DOHH2 (cell line): ENCODE results near the gene ANAPC13.

Experiments used
- CTCF ChIP-seq: fragments of 200-600 bp; sonication (generic); IDR thresholded peaks from one replicate; pipeline ENCODE4 v1.5.1; 2014; ENCODE audit warnings: antibody characterized with exemption, mild to moderate bottlenecking, low read depth, low read length; ENCODE audit not compliant: poor library complexity, severe bottlenecking
- EZH2phosphoT487 ChIP-seq: fragments of 200-600 bp; sonication (generic); IDR thresholded peaks from 2 replicates; pipeline ENCODE4 v1.6.1; 2017; ENCODE audit warnings: borderline replicate concordance, mild to moderate bottlenecking, antibody characterized with exemption, low read length, moderate library complexity, mixed read lengths

DNA sequence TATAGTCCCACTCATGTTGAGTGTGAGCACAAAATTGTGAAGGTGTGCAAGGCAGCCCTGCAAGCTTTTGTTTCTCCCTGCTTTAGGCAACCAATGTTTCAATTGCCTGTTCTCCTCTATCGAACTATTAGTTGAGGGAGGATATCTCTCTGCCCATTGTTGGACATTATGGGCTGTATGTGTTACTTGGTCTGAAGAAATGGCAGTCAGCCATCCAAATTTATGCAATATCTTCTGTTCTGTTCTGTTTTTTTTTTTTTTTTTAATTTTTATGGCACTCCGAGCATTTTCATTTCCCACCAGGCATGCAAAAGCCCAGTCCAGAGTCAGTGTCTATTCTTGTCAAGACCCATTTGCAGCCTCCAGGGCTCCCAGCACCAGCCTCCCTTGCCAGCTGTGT lies 44.0 kb downstream of the ANAPC13 start:
- no peak for TF ChIP-seq CTCF
- TF ChIP-seq EZH2phosphoT487, result no peak
